Superior temporal gyrus (tissue), 1 donor: ENCODE measurements around the gene PPEF2.
"Not testable (repeated sequence)": the region's sequence is repeated elsewhere in the genome, so short reads cannot be mapped to it uniquely, and the experiment has no call there.

Experiments
- DNase-seq: peaks from one replicate; pipeline ENCODE4 v3.0.0-alpha.2; 2016; ENCODE audit errors: extremely low spot score

Gene PPEF2, protein sequence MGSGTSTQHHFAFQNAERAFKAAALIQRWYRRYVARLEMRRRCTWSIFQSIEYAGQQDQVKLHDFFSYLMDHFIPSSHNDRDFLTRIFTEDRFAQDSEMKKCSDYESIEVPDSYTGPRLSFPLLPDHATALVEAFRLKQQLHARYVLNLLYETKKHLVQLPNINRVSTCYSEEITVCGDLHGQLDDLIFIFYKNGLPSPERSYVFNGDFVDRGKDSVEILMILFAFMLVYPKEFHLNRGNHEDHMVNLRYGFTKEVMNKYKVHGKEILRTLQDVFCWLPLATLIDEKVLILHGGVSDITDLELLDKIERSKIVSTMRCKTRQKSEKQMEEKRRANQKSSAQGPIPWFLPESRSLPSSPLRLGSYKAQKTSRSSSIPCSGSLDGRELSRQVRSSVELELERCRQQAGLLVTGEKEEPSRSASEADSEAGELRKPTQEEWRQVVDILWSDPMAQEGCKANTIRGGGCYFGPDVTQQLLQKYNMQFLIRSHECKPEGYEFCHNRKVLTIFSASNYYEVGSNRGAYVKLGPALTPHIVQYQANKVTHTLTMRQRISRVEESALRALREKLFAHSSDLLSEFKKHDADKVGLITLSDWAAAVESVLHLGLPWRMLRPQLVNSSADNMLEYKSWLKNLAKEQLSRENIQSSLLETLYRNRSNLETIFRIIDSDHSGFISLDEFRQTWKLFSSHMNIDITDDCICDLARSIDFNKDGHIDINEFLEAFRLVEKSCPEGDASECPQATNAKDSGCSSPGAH

DNA sequence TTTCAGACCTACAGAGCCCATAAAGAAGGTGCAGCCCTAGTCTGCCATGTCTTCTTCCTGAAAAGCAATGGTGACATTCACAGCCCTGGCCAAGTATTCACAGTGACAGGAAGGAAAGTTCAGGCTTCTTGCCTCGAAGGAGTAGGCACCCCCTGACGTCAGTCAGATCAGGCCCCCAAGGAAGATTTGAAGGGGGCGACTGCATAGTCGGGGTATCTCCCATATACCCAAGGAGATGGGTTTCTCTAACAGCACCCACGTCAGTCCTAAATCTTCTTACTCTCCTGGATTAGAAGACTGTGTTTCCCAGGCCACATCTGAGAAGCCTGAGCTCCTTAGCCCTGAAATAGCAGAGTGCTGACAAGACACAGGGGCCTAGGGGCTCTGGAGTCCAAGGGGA, at the start of gene PPEF2:
PPEF2 (minus strand) TSS at position 101 of the 400 bp plus-strand sequence. CDS start 6,127 bp downstream, outside the sequence.
- no peak for DNase-seq

DNA sequence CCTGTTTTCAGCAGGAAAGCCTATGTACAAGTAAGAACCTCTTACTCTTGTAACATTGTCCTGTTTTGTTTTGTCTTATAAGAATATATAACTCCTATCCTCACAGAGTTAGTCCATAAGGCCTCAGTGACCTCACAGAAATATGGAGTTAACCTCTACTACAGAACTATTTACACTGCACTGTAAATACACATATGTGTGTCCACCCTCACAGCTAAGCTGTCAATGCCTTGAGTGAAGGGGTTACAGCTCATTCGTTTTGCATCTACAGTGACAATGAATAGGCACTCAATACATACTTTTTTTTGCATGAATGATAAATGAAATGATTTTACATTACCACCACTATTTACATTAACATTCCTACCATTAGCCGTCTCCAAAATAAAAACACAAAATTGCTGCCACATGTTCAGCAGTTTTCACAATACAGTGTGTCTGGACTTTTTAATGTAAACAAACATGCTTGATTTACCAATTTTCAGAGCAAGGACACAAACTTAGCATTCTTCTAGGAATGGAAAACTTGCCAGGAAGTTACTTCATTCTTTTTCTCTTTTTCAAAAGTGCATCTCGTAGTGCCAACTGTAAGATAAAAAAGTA, 48.1 kb upstream of the PPEF2 start:
- DNase-seq, result no peak

DNA sequence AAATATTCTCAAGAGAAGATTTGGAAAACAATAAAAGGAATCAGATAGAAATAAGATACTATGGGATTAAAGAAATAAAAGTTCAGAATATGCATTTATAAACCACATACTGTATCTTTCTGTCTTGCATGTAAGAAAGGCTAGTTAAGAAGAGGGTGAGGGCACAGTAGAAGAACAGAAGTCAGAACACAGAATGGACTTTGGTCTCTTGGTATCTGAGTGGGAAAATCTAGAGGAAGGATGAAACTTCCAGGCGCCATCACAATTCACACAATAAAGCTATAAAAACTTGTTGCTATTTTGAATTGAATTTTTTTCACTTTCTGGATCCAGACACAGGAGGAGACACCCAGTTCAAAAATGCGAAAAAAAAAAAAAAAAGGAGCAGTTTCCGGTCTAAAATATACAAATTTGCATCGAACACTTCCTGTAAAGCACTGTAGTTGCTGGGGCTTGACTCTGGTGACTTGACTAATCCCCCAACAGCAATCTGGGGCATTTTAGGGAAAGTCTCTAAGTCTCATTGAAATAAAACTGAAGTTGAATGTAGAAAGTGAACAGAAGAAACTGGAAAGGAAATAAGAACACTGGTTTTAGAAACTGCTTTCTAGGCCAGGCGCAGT, 46.7 kb upstream of the PPEF2 start:
- no peak for DNase-seq

DNA sequence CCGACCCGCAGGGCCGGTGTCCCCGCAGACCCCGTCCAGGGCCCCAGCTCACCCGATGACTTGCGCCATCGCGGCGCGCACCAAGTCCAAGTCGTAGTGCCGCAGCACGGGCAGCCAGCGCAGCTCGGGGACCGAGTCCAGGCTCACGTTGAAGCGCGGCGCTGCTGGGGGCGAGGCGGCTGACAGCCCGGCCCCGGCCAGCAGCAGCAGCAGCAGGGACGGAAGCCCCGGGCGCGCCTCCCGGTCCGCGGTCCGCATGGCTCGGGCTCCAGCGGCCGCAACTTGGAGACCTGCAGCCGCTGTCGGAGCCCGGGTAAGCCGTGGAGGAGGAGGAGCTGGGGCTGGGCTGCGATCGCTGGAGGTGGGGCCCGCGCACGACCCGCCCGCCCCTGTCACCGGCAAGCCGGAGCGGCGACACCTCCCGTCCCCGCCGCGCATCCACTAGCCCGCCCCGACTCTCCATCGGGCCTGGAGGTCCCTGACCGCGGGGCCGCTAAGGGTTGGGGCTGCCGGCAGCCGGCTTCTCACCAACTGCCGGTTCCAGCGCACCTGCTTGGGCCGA, 38.5 kb upstream of the PPEF2 start, which contains the start of gene NAAA:
NAAA (minus strand) TSS at position 322 of the 562 bp plus-strand sequence; CDS start at position 258, 64 bp downstream.
- DNase-seq, result no peak

DNA sequence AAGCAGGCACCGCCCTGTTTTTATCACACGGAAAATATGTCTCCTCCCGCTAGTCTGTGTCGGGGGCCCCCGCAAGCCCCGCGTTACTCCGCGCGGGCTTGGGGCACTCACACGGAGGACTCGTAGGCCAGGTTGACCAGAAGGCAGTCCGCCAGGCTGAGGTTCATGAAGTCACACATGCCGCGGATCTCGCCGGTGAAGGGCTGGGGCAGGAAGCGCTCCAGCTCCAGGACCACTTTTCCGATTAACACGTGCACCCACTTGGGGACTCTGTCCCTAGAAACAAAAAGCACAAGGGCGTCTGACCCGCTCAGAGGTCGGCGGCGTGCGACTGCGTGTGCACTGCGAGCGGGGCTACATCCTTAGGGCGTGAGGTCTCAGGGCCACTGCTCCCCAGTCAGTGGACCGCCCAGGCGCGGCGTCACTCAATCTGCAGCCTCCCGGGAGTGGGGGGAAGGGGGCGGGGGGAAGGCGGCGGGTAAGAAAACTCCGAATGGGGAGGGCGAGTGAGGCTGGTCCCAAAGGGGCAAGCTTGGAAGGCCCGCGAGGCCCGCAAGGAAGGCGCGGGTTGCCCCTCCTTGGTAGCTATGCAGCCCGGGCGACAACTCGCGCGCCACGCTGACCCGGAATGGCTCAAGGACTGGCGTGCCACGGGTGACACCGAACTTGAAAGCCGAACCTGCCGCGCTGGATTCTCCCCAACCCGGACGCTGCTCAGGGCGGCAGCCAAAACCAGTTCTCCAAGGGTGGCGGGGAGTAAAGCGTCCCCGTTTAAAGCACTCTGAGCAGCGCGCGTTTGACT, 37.8 kb upstream of the PPEF2 start:
- peak; percentile 34 for DNase-seq

DNA sequence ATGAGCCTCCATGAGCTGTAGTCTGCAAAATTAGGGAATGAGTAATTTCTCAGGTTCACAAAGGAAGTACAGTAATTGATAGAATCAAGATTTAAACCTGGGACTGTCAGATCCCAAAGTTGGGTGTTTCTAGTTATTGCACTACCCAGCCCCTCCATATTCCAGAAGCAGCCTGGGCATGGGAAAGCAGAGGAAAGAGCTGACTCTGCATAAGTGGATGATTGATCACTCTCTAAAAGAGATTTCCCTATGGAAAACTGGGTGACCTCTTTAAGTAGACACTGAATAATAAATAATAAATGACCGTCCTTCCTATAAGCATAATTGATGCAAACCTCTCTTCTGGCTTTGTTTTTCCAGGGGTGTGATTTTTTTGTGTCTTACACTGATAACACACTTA, 33.4 kb upstream of the PPEF2 start:
- no peak for DNase-seq

DNA sequence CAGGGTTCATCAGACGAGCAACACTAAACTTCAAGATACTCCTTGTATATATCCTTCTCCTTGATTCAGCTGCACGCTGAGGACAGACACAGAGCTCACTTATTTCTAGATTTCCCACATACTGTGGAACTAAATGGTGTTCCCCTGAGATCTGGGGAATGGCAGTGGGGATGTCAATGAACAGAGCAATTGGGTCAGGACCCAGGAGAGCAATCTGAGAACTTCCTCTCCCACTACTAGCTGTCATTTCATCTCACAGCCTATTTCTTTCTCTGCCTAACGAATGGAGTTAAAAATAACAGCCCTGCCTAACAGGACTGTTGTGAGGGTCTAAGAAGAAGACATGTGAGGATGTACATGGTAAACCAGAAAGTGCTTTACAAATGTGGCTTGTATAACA, 27.9 kb upstream of the PPEF2 start:
- no peak for DNase-seq

DNA sequence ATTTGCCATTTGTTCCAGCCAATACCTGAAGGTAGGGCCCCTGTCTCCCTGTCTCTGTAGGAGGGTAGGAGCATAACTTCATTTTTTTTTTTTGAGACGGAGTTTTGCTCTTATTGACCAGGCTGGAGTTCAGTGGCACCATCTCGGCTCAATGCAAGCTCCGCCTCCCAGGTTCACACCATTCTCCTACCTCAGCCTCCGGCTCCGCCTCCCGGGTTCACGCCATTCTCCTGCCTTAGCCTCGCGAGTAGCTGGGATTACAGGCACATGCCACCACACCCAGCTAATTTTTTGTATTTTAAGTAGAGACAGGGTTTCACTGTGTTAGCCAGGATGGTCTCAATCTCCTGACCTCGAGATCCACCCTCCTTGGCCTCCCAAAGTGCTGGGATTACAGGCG, 22.7 kb upstream of the PPEF2 start:
- DNase-seq, result not testable (repeated sequence)

DNA sequence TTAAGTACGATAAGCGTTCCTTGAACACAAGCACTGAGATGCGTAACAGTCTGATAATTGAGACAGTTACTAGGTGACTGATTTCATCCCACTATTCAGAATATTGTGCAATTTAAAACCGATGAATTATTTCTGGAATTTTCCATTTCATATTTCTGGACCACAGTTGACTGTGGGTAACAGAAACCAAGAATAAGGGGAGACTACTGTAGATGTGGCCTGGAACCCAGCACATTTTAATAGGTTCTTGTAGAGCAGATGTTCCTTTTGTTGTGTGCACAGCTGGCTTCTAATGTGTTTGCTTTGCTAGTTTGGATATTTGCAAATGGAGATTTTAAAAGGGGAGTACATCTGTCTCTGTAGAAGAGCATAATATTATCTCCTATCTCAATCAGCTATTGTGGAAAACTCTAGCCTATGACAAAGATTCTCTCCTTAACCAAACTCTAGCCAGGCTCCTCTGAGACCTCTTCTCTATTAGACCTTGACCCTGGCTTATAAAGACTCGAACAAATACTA, 22.1 kb upstream of the PPEF2 start:
- DNase-seq, result no peak

DNA sequence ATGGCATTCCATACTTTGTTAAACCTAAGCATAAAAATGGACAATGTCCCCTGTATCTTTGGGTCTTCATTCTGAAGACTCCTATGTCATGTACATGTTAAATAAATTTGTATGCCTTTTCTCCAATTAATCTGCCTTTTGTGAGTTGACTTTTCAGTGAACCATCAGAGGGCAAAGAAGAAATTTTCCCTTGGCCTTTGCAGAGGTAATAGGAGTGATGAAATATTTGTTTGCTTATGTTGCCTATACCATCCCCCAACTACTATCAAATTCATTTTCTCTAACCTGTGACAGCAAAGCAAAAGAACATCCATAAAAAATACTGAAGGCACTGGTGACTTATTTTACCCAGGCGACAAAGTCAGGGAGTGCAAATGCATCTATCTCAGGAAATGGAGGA, 20.3 kb upstream of the PPEF2 start:
- no peak for DNase-seq

DNA sequence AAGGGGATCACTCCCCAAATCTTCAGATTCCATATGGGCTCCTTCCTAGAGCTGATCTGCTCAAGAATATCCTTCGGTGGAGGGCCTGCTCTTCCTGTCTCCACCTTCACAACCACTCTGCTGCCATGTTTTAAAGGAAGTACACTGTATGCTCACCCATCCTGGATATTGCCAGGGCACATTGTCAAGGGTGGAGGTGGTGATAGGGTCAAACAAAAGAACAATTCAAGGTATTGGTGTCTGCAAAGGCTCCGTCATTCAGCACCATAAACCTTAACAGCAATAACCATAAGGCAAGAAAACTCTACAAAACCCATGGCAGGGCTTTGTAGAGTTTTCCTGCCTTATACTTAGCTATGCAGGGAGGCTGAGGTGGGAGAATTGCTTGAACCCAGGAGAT, 19.7 kb upstream of the PPEF2 start:
- no peak for DNase-seq

DNA sequence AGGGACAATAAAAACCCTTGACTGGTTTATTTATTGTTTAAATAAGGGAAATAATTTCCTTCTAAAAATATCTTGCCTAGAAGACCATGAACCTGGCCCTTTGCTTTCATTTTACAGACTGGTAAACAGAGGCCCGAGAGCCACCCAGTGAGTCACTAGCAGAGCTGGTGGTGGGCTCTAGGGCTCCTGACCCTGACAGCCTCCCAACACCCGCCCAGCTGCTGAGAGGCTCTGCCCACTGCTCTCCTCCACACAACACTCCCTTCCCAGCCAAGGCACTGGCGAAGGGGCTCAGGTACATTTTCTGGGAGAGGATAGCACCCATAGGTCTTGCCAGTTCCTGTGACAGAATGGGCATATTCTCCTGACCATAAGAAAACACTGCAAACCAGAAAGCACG, 18.1 kb upstream of the PPEF2 start:
- DNase-seq, result no peak

DNA sequence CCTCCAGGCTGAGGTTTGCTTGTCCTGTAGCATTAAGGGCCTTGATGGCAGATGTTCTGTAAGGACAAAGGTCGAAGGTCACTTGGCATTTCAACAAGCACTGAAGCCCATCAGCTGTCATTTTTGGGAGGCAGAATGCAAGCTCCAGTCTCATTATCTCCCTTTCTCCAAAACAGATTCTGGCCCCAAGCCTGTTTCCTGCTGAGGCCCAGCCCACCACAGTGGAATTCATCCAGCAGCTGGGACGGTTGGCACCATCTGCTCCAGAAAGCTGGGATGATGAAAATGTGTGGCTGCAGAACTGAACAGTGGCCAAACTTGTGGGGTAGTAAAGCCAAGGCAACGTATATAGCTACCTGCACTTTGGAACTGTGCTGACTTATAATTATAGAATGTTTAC, 17.7 kb upstream of the PPEF2 start:
- peak; percentile 73 for DNase-seq

DNA sequence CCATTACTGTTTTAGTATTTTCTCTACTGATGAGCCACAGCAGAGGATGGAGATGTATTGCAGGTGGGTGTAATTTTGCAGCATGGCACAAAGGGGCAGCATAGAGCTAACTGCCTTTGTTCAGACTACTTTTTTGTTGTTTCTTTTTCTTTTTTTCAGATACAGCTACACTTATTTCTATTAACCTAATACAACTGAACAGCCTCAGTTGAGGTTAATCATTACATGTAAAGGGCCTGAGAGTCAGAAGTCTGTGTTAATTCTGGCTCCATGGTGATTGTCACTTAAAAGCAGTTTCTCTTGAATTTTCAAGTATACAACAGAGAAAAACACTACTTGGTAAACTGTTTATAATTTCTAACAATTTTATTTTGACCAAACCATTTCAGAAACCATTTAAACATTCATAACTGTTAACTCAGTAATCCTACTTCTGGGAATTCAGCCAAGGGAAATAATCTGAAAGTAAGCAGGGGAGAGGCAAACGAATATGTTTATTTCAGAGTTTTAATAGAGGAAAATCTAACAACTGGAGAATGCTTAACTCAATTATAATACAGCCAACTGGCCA, 13.9 kb upstream of the PPEF2 start:
- DNase-seq, result peak; percentile 66

DNA sequence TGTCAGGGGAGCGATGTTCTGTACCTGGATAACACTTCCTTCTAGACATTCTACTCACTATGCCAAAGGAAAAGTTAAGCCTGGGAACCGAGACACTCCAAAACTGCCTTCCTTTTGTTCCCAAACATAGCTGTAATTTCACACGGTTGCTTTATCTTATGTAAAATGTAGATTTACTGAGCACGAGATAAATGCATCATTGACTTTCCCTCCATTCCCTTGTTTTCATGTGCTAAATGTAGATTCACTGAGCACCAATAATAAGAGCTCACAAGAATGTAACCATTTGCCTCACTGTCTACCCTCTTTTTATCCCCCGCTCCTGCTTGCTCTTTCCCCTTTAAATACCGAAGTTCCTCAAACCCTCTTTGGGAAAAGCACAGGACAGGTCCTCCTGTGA, 10.7 kb upstream of the PPEF2 start:
- no peak for DNase-seq

DNA sequence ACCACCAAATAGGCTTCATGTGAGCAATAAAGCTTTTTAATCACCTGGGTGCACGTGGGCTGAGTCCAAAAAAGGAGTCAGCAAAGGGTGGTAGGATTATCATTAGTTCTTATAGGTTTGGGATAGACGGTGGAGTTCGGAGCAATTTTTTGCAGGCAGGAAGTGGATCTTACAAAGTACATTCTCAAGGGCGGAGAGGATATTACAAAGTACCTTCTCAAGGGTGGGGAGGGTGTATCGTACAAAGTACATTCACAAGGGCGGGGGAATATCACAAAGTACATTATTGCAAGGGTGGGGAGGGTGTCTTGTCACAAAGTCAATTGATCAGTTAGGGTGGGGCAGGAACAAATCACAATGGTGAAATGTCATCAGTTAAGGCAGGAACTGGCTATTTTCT, 8.6 kb upstream of the PPEF2 start:
- DNase-seq, result not testable (repeated sequence)

DNA sequence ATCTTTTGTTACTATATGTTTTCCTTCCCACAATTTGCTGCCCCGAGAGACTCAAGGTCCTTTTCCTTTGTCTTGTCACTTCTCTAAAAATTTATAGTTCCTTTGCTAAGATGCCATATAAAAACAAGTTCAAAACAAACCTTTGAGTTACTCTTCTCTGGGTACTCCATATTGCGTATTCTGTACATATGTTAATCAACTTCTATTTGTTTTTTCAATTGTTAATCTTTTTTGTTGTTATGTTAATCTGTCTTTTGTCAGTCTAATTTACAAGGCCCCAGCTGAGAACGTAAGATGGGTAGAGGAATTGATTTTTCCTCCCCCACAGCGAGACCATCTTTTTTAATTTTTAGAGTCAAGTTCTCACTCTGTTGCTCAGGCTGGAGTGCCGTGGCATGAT, 7.2 kb upstream of the PPEF2 start:
- DNase-seq, result no peak

DNA sequence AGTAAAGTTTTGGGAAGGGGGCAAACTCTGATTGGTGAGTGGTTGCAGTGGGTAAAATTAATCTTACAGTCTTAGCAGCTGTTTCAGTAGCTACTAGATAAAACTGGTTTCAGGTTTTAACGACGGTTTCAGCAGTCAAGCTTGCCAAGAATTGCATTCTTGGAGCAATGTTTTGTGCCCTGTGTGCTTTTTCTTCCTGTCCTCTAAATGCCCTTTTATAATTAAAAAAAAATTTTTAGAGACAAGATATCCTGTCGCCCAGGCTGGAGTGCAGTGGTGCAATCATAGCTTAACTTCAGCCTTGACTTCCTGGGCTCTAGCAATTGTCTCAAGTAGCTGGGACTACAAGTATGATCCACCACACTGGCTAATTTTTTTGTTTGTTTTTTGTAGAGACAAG, 6.3 kb upstream of the PPEF2 start:
- DNase-seq, result no peak

DNA sequence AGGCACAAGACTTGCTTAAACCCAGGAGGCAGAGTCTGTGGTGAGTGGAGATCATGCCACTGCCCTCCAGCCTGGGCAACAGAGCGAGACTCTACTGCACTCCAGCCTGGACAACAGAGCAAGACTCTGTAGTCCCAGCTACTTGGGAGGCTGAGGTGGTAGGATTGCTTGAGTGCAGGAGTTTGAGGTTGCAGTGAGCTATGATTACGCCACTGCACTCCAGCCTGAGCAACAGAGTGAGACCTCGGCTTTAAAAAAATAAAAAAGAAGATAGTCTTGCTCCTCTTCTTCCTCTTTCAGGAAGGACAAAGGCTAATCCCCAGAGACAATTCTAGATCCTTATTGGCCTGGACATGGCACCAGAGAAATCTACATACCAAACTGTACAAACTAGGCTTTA, 5.7 kb upstream of the PPEF2 start:
- DNase-seq, result no peak

DNA sequence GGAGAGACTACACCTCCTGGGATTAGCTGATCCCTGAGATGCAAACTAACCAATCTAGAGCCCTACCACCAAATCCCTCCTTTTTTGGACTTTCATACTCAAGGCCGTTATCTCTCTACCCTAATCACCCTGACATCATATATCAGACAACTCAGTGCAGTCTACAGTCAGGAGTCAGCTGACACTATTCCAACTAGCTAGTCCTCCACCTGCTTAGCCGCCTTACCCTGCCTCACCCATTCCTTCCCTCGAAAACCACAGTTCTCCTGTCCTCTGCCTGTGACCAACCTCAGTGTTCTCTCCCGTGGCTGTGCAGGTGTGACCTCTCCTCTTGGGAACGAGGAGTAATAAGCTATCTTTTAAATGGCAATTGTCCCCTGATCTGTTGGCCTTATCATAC, 1.8 kb upstream of the PPEF2 start:
- DNase-seq, result no peak
